H1 (cell line): ENCODE data around the gene NAP1L5. TPM values are rescaled to one million over a fixed set of nuclear protein-coding genes. Genes with fewer than 3 reads are reported as not detected.

Source experiments
- CTCF ChIA-PET: fragments of 300-600 bp; sonication (Branson Sonifier 250); formaldehyde crosslinking; loops from one replicate; lab custom pipeline; 2021; ENCODE audit not compliant: partially characterized antibody; lab: Charles Lee
- POLR2A ChIA-PET: fragments of 300-600 bp; sonication (Branson Sonifier 250); formaldehyde crosslinking; loops from one replicate; lab custom pipeline; 2021; ENCODE audit warnings: inconsistent platforms; ENCODE audit not compliant: partially characterized antibody; lab: Charles Lee
- DNase-seq, 2 experiments: peaks; one replicate each; pipeline versions ENCODE4 v3.0.0 to v3.0.0-alpha.2; 2010 to 2022; ENCODE audit warnings: low spot score in 2 of 2, low read depth in 1 of 2, mixed read lengths in 1 of 2
- FAIRE-seq: peaks from 2 replicates; lab custom pipeline; 2011; peaks lifted over from hg19 to GRCh38; lab: Jason Lieb, UNC
- H2AFZ ChIP-seq: 2 replicates; pipeline ENCODE4 v1.8.1; 2012; ENCODE audit warnings: low read length, inconsistent platforms
- H2AK5ac ChIP-seq: 2 replicates; pipeline ENCODE4 v1.6.1; 2013; ENCODE audit warnings: low read depth, low read length
- H2BK120ac ChIP-seq: replicated peaks from 2 replicates; pipeline ENCODE3; 2013; ENCODE audit warnings: low read depth, low read length, inconsistent platforms
- H2BK12ac ChIP-seq: 2 replicates; pipeline ENCODE4 v1.6.1; 2013; ENCODE audit warnings: low read depth, low read length
- H2BK15ac ChIP-seq: 2 replicates; pipeline ENCODE4 v1.6.1; 2013; ENCODE audit warnings: low read length
- H2BK20ac ChIP-seq: 2 replicates; pipeline ENCODE4 v1.6.1; 2013; ENCODE audit warnings: low read length
- H2BK5ac ChIP-seq: 2 replicates; pipeline ENCODE4 v1.6.1; 2013; ENCODE audit warnings: low read depth, low read length
- H3K14ac ChIP-seq: 2 replicates; pipeline ENCODE4 v1.6.1; 2013; ENCODE audit warnings: inconsistent platforms; ENCODE audit not compliant: insufficient read length
- H3K18ac ChIP-seq: 2 replicates; pipeline ENCODE4 v1.6.1; 2013; ENCODE audit warnings: low read length; ENCODE audit errors: extremely low read depth
- H3K23ac ChIP-seq: 2 replicates; pipeline ENCODE4 v1.6.1; 2013; ENCODE audit warnings: inconsistent platforms; ENCODE audit not compliant: insufficient read length
- H3K23me2 ChIP-seq: 2 replicates; pipeline ENCODE4 v1.6.1; 2013; ENCODE audit warnings: low read depth, low read length
- H3K27ac ChIP-seq: 2 replicates; pipeline ENCODE4 v1.6.1; 2011; ENCODE audit warnings: low read depth, low read length, inconsistent platforms
- H3K27me3 ChIP-seq, 4 experiments: replicated peaks in 1 of 4; 1 replicate in 1 of 4; 2 replicates in 3 of 4; pipeline versions ENCODE4 v1.6.1 to v1.8.1; 2011 to 2013; ENCODE audit warnings: low read length in 3 of 4, mild to moderate bottlenecking in 3 of 4, inconsistent platforms in 2 of 4, mixed read lengths in 2 of 4, moderate library complexity in 1 of 4; ENCODE audit not compliant: control insufficient read depth in 3 of 4, insufficient read depth in 3 of 4; ENCODE audit errors: extremely low read depth in 1 of 4
- H3K36me3 ChIP-seq, 4 experiments: 2 replicates each; pipeline versions ENCODE4 v1.6.1 to v1.8.1; 2011 to 2013; ENCODE audit warnings: mild to moderate bottlenecking in 4 of 4, low read length in 3 of 4, moderate library complexity in 2 of 4, control low read depth in 1 of 4, inconsistent platforms in 1 of 4; ENCODE audit not compliant: insufficient read depth in 4 of 4, control insufficient read depth in 2 of 4
- H3K4ac ChIP-seq: replicated peaks from 2 replicates; pipeline ENCODE3; 2013; ENCODE audit warnings: low read length, low read depth, mixed read lengths, inconsistent platforms; ENCODE audit not compliant: insufficient read length
- H3K4me1 ChIP-seq, 4 experiments: replicated peaks in 1 of 4; 1 replicate in 1 of 4; 2 replicates in 3 of 4; pipeline versions ENCODE4 v1.6.1 to v1.8.1; 2011 to 2013; ENCODE audit warnings: low read length in 3 of 4, inconsistent platforms in 2 of 4, mixed read lengths in 1 of 4; ENCODE audit not compliant: insufficient read depth in 4 of 4, control insufficient read depth in 3 of 4
- H3K4me2 ChIP-seq, 2 experiments: 2 replicates each; pipeline versions ENCODE4 v1.6.1 to v1.8.1; 2011 to 2013; ENCODE audit warnings: low read depth in 2 of 2, low read length in 2 of 2, control low read depth in 1 of 2, inconsistent platforms in 1 of 2, mild to moderate bottlenecking in 1 of 2; ENCODE audit not compliant: insufficient read depth in 1 of 2
- H3K4me3 ChIP-seq, 4 experiments: fragments of 200-600, 300-600 bp in 1 of 4; sonication (generic), shearing (Covaris generic), sonication (Bioruptor Twin) in 1 of 4; 2 replicates each; pipeline versions ENCODE4 v1.5.1 to v1.8.1; 2011 to 2016; ENCODE audit warnings: low read length in 4 of 4, low read depth in 3 of 4, control low read depth in 2 of 4, inconsistent platforms in 2 of 4, mild to moderate bottlenecking in 2 of 4, mixed read lengths in 1 of 4, moderate library complexity in 1 of 4; ENCODE audit not compliant: insufficient read depth in 2 of 4; ENCODE audit errors: extremely low read depth in 1 of 4
- H3K56ac ChIP-seq: replicated peaks from 2 replicates; pipeline ENCODE3; 2013; ENCODE audit warnings: low read depth, mild to moderate bottlenecking, mixed read lengths, low read length, inconsistent platforms; ENCODE audit not compliant: insufficient read length
- H3K79me1 ChIP-seq: 2 replicates; pipeline ENCODE4 v1.6.1; 2013; ENCODE audit warnings: low read depth, low read length, control low read depth
- H3K79me2 ChIP-seq, 2 experiments: 2 replicates each; pipeline versions ENCODE4 v1.6.1 to v1.8.1; 2012 to 2013; ENCODE audit warnings: low read length in 2 of 2, mild to moderate bottlenecking in 2 of 2, inconsistent platforms in 1 of 2; ENCODE audit not compliant: insufficient read depth in 2 of 2, control insufficient read depth in 1 of 2
- H3K9ac ChIP-seq, 4 experiments: replicated peaks in 1 of 4; 1 replicate in 1 of 4; 2 replicates in 3 of 4; pipeline versions ENCODE4 v1.6.1 to v1.8.1; 2011 to 2013; ENCODE audit warnings: low read depth in 3 of 4, low read length in 3 of 4, control low read depth in 2 of 4, mild to moderate bottlenecking in 2 of 4, moderate library complexity in 2 of 4, inconsistent platforms in 1 of 4; ENCODE audit errors: extremely low read depth in 1 of 4
- H3K9me3 ChIP-seq, 2 experiments: 2 replicates each; pipeline versions ENCODE4 v1.6.1 to v1.8.1; 2012 to 2013; ENCODE audit warnings: mild to moderate bottlenecking in 2 of 2, moderate library complexity in 2 of 2, control low read depth in 1 of 2, inconsistent platforms in 1 of 2, low read depth in 1 of 2, low read length in 1 of 2, mixed read lengths in 1 of 2; ENCODE audit not compliant: insufficient read depth in 2 of 2
- H4K20me1 ChIP-seq, 2 experiments: replicated peaks in 1 of 2; 2 replicates each; pipeline versions ENCODE3 to v1.8.1; 2011 to 2013; ENCODE audit warnings: inconsistent platforms in 2 of 2, low read length in 2 of 2, mild to moderate bottlenecking in 1 of 2; ENCODE audit not compliant: insufficient read depth in 2 of 2, control insufficient read depth in 1 of 2
- H4K5ac ChIP-seq: 2 replicates; pipeline ENCODE4 v1.6.1; 2013; ENCODE audit warnings: low read length, low read depth, mixed read lengths, inconsistent platforms; ENCODE audit not compliant: insufficient read length
- H4K8ac ChIP-seq: 2 replicates; pipeline ENCODE4 v1.8.0; 2013; ENCODE audit warnings: mild to moderate bottlenecking, moderate library complexity, low read length, inconsistent platforms; ENCODE audit not compliant: insufficient read depth; ENCODE audit errors: extremely low read depth
- H4K91ac ChIP-seq: replicated peaks from 2 replicates; pipeline ENCODE3; 2013; ENCODE audit warnings: low read length, mixed read lengths, inconsistent platforms; ENCODE audit not compliant: insufficient read length
- CHD1 ChIP-seq: IDR thresholded peaks from 2 replicates; pipeline ENCODE4 v1.6.1; 2012; ENCODE audit warnings: low read depth, low read length, improper control_type of control experiment
- EP300 ChIP-seq, 2 experiments: IDR thresholded peaks; 1 replicate in 1 of 2; 2 replicates in 1 of 2; pipeline ENCODE4 v1.6.1; 2011 to 2012; ENCODE audit warnings: low read depth in 2 of 2, low read length in 2 of 2, mild to moderate bottlenecking in 2 of 2, borderline replicate concordance in 1 of 2, inconsistent platforms in 1 of 2, moderate library complexity in 1 of 2
- GABPA ChIP-seq: IDR thresholded peaks from 2 replicates; pipeline ENCODE4 v1.6.1; 2011; ENCODE audit warnings: mild to moderate bottlenecking, low read length, moderate library complexity, borderline replicate concordance; ENCODE audit not compliant: insufficient read depth
- GTF2F1 ChIP-seq: IDR thresholded peaks from 2 replicates; pipeline ENCODE4 v1.6.1; 2012; ENCODE audit warnings: low read depth, low read length, improper control_type of control experiment, borderline replicate concordance
- JUN ChIP-seq: IDR thresholded peaks from 2 replicates; pipeline ENCODE4 v1.6.1; 2011; ENCODE audit warnings: low read depth, mild to moderate bottlenecking, improper control_type of control experiment, low read length
- RNF2 ChIP-seq: fragments of 200-900, 300-1000 bp; sonication (generic); IDR thresholded peaks from 2 replicates; pipeline ENCODE4 v1.7.1; 2016; ENCODE audit warnings: borderline replicate concordance, low read depth, mild to moderate bottlenecking, antibody characterized with exemption, low read length; ENCODE audit not compliant: poor library complexity, severe bottlenecking; ENCODE audit errors: missing control alignments
- RXRA ChIP-seq: IDR thresholded peaks from 2 replicates; pipeline ENCODE4 v1.6.1; 2011; ENCODE audit warnings: low read depth, mild to moderate bottlenecking, low read length, moderate library complexity; ENCODE audit not compliant: insufficient read depth
- TCF12 ChIP-seq: IDR thresholded peaks from 2 replicates; pipeline ENCODE4 v1.6.1; 2011; ENCODE audit warnings: low read depth, mild to moderate bottlenecking, low read length
- YY1 ChIP-seq: IDR thresholded peaks from 2 replicates; pipeline ENCODE4 v1.6.1; 2011; ENCODE audit warnings: low read depth, mild to moderate bottlenecking, low read length
- ZNF274 ChIP-seq: IDR thresholded peaks from 2 replicates; pipeline ENCODE4 v1.7.0; 2012; ENCODE audit warnings: low read length, borderline replicate concordance; ENCODE audit errors: extremely low read depth
- WGBS, 2 experiments: shearing (Covaris generic) in 1 of 2; methylation state at CpG; one replicate each; pipeline versions ENCODE4 v1.1.6 to v1.1.7; 2013 to 2015; ENCODE audit warnings: low lambda C conversion rate in 2 of 2, mixed read lengths in 2 of 2, inconsistent platforms in 1 of 2, low coverage in 1 of 2, missing lambda C conversion rate in 1 of 2; ENCODE audit not compliant: insufficient replicate concordance in 2 of 2, insufficient coverage in 1 of 2, insufficient read length in 1 of 2; ENCODE audit errors: extremely low coverage in 1 of 2, missing lambda C conversion rate in 1 of 2; 5-methylcytosine and 5-hydroxymethylcytosine counted together
- polyA plus RNA-seq, 7 experiments: library from polyadenylated mRNA; depleted of rRNA in 3 of 7; stranded (reverse) in 5 of 7; unstranded in 2 of 7; fragments of >200 nt in 5 of 7; fragments of 200-250 nt in 2 of 7; gene quantifications; 1 replicate in 5 of 7; 2 replicates in 1 of 7; 4 replicates in 1 of 7; pipeline versions ENCODE4 v1.2.1 to v1.2.3, GENCODE V29; 2011 to 2013; ENCODE audit warnings: missing spikeins in 2 of 7, mixed read lengths in 2 of 7
- total RNA-seq: library from RNA; stranded (reverse); fragmentation: NEBNext Ultra II Directional; extraction: Animal tissue kit (Norgen Biotek cat#: 25700); gene quantifications from 2 replicates; pipeline ENCODE4 v1.2.1, GENCODE V29; 2021
- TF ChIP-seq, protein P1 (sequence below), 3 experiments: IDR thresholded peaks; 1 replicate in 2 of 3; 2 replicates in 1 of 3; pipeline versions ENCODE4 v1.5.1 to v1.6.1; 2011; ENCODE audit warnings: low read length in 3 of 3, mild to moderate bottlenecking in 3 of 3, inconsistent platforms in 2 of 3, low read depth in 1 of 3, moderate library complexity in 1 of 3; ENCODE audit not compliant: insufficient read depth in 1 of 3; ENCODE audit errors: control extremely low read depth in 1 of 3

NAP1L5 gene
- total and polyA plus RNA-seq, 2 of the 8 experiments (the other 6 are each of a cell fraction or from before 2014, with no cell fraction given): 1.3 to 2.7 TPM

DNA sequence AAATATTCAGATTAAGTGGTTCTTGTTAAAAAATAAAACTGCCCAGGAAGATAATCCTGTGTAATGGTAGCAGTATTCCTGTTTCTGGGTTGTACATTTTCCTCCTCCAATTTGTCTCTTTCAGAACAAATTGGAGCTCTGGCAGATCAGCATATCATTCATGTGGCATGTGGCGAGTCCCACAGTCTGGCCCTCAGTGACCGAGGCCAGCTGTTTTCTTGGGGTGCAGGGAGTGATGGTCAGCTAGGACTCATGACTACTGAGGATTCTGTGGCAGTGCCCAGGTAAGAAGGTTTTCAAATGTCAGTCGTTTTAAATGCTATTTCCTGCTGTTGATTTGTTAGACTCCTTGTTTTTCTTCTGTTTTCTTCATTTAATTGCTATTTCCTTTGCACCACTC lies 47.9 kb downstream of the NAP1L5 start:
- ChIA-PET POLR2A (no interaction called here), CTCF (interaction anchor here (1.6 to 2.8 kb wide), 2 partner anchors 10 to 110 kb away, joined by 9 to 13 read pairs; no protein-coding TSS in a partner anchor)
- no peak overlapping the region for H2BK15ac ChIP-seq
- H4K20me1 ChIP-seq: no peaks in the 10 kb centered on the region
- no peak overlapping the region for H4K5ac ChIP-seq
- no peak overlapping the region for H3K27ac ChIP-seq
- FAIRE-seq: no peak
- no peak overlapping the region for H2BK12ac ChIP-seq
- H3K9me3 ChIP-seq: no peaks in the 10 kb centered on the region
- H3K4ac ChIP-seq: no peak overlapping the region
- no peak overlapping the region for H4K91ac ChIP-seq
- H4K8ac ChIP-seq: no peak overlapping the region
- H3K4me1 ChIP-seq: peaks cover 7 to 11% (median 10%) of the 10 kb centered on the region in 4 experiments
- no peaks in the 10 kb centered on the region for H3K23me2 ChIP-seq
- no peak overlapping the region for H2BK120ac ChIP-seq
- no peak overlapping the region for H3K18ac ChIP-seq
- no peak overlapping the region for H3K23ac ChIP-seq
- no peak overlapping the region for H2AK5ac ChIP-seq
- DNase-seq: no peak
- no peaks in the 10 kb centered on the region for H3K36me3 ChIP-seq
- no peak overlapping the region for H2BK20ac ChIP-seq
- H3K14ac ChIP-seq: no peak overlapping the region
- H3K4me2 ChIP-seq: no peak overlapping the region
- no peaks in the 10 kb centered on the region for H3K27me3 ChIP-seq
- H3K79me1 ChIP-seq: no peaks in the 10 kb centered on the region
- WGBS, 2 experiments: 86% methylated on average over 3 of the region's 3 CpGs; no CpG with 5 or more reads in 1 of the 2 experiments
- no peaks in the 10 kb centered on the region for H3K79me2 ChIP-seq
- H3K4me3 ChIP-seq: no peak overlapping the region
- no peak overlapping the region for H2BK5ac ChIP-seq
- H2AFZ ChIP-seq: no peak overlapping the region
- no peak overlapping the region for H3K56ac ChIP-seq
- no peak overlapping the region for H3K9ac ChIP-seq
- TF ChIP-seq ZNF274 (no peak), EP300 (IDR thresholded peaks at IDR 0.05; ENCODE audit: borderline replicate concordance in 1 of 2, low read depth in 2 of 2, low read length in 2 of 2) (no peak), JUN (no peak), RXRA (no peak), RNF2 (no peak), YY1 (no peak), TCF12 (no peak), GABPA (no peak), GTF2F1 (no peak), CHD1 (no peak)
- TF ChIP-seq, protein P1, sequence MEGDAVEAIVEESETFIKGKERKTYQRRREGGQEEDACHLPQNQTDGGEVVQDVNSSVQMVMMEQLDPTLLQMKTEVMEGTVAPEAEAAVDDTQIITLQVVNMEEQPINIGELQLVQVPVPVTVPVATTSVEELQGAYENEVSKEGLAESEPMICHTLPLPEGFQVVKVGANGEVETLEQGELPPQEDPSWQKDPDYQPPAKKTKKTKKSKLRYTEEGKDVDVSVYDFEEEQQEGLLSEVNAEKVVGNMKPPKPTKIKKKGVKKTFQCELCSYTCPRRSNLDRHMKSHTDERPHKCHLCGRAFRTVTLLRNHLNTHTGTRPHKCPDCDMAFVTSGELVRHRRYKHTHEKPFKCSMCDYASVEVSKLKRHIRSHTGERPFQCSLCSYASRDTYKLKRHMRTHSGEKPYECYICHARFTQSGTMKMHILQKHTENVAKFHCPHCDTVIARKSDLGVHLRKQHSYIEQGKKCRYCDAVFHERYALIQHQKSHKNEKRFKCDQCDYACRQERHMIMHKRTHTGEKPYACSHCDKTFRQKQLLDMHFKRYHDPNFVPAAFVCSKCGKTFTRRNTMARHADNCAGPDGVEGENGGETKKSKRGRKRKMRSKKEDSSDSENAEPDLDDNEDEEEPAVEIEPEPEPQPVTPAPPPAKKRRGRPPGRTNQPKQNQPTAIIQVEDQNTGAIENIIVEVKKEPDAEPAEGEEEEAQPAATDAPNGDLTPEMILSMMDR (IDR thresholded peaks at IDR 0.05; ENCODE audit: control extremely low read depth in 1 of 3, insufficient read depth in 1 of 3, low read depth in 1 of 3, low read length in 3 of 3): no peak
